ENCODE measurements around the gene ATP8B4. TPM values are rescaled to one million over a fixed set of nuclear protein-coding genes. Genes with fewer than 3 reads are reported as not detected.

ATP8B4 gene
- polyA plus RNA-seq, 1 experiment: 1.0 TPM

DNA sequence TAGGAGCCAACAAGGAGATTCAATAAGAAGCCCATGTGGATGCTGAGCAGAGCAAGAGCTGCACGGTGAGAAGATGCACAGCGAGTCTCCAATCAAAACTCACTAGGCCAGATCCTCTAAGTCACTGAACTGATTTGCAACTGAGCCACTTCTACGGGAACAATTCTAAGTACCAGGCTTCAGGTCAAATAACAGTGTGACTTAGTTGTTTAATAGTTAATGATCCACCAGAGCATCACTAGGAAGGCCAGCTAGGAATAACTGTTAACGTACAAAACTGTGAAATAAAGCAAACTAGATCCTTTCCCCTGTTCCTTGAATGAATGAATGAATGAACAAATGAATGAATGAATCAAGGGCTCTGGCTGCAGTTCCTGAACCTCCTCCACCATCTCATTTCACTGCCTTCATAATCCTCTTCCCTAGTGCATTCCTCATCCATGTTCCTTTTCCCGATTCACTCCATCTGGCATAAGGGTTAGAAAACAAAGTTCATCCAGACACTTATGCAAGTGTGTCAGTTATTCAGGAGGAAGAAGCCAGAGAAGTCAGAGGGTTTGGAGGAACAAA lies 59.7 kb downstream of the ATP8B4 start:
- DNase-seq (ENCODE audit: low read depth, low spot score): no peak
- H3K27ac ChIP-seq (ENCODE audit: low read depth, low read length): no peak overlapping the region
- H3K27me3 ChIP-seq (ENCODE audit: control insufficient read depth, insufficient read depth, low read length): no peaks in the 10 kb centered on the region
- H3K4me3 ChIP-seq (ENCODE audit: low read depth, low read length): no peak overlapping the region
- ChIA-PET CTCF (no interaction called here), POLR2A (no interaction called here)
- TF ChIP-seq, protein P1, sequence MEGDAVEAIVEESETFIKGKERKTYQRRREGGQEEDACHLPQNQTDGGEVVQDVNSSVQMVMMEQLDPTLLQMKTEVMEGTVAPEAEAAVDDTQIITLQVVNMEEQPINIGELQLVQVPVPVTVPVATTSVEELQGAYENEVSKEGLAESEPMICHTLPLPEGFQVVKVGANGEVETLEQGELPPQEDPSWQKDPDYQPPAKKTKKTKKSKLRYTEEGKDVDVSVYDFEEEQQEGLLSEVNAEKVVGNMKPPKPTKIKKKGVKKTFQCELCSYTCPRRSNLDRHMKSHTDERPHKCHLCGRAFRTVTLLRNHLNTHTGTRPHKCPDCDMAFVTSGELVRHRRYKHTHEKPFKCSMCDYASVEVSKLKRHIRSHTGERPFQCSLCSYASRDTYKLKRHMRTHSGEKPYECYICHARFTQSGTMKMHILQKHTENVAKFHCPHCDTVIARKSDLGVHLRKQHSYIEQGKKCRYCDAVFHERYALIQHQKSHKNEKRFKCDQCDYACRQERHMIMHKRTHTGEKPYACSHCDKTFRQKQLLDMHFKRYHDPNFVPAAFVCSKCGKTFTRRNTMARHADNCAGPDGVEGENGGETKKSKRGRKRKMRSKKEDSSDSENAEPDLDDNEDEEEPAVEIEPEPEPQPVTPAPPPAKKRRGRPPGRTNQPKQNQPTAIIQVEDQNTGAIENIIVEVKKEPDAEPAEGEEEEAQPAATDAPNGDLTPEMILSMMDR (IDR thresholded peaks at IDR 0.05; ENCODE audit: low read depth, low read length): no peak
- H3K9me3 ChIP-seq (ENCODE audit: control insufficient read depth, insufficient read depth, low read length): no peaks in the 10 kb centered on the region

DNA sequence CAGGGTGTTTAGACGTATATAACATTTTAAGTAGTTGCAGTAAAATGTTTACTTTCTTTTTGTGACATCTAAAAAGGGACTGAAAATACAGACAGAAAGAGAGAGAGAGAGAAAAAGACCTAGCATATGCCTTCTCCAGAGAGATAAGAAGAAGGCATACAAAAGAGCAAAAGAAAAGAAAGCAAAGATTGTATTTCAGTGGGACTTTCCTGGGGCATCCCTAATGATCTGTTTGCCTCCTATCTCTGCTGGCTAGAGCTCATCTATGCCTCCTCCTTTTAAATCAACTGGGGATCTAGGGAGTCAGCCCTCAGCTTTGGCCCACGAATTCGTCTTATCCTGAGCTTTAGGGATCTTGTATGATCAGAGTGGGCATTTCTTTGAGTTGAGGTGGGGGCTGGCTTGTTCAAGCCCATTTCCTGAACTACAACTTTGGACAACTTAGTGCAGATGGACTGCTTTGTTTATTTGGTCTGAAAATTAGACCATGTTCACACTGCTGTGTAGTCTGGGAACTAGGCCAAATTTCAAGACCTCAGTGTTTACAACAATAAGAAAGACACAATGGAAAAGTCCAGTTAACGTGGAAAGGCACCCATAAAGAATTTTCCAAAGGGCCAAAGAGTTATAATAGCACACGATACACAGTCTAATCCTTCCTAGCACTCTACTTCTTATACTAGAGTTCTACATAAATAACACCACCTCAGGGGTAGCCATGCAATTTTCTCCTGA lies 61.0 kb downstream of the ATP8B4 start:
- CTCF ChIA-PET: interaction anchor here (1.0 to 1.4 kb wide), 2 partner anchors 258 to 822 kb away, joined by 3 to 6 read pairs; no protein-coding TSS in a partner anchor
- TF ChIP-seq, protein P1 (IDR thresholded peaks at IDR 0.05; ENCODE audit: low read depth, low read length): no peak
- H3K9me3 ChIP-seq (ENCODE audit: control insufficient read depth, insufficient read depth, low read length): no peaks in the 10 kb centered on the region
- no peaks in the 10 kb centered on the region for H3K27me3 ChIP-seq (ENCODE audit: control insufficient read depth, insufficient read depth, low read length)
- H3K27ac ChIP-seq (ENCODE audit: low read depth, low read length): no peak overlapping the region
- no peak for DNase-seq (ENCODE audit: low read depth, low spot score)
- POLR2A ChIA-PET: no interaction called here
- no peak overlapping the region for H3K4me3 ChIP-seq (ENCODE audit: low read depth, low read length)

DNA sequence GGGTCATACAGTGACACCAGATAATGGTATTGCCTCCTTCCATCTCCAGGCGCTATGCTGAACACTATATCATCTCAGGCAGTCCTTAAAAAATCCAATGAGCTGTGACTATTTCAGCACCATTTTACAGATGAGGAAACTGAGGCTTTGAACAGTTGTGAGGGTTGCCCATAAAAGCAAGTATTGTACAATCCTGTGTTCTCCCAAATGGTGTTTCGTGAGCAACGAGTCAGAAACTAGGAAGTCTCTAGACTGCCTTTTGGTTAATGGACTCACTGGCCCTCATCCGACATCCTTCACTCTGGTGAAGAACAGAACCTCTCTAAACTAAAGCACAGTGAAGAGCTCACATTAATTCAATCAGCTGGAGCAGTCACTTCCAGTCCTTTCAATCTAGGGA lies 61.8 kb downstream of the ATP8B4 start:
- Histone ChIP-seq H3K27me3 (ENCODE audit: control insufficient read depth, insufficient read depth, low read length) (no peaks in the 10 kb centered on the region), H3K9me3 (ENCODE audit: control insufficient read depth, insufficient read depth, low read length) (no peaks in the 10 kb centered on the region), H3K4me3 (ENCODE audit: low read depth, low read length) (no peak overlapping the region), H3K27ac (ENCODE audit: low read depth, low read length) (no peak overlapping the region)
- POLR2A ChIA-PET: no interaction called here
- no peak for DNase-seq (ENCODE audit: low read depth, low spot score)
- TF ChIP-seq, protein P1 (IDR thresholded peaks at IDR 0.05; ENCODE audit: low read depth, low read length): no peak
- CTCF ChIA-PET: interaction anchor here (0.5 to 1.4 kb wide), 3 partner anchors 207 to 821 kb away, joined by 3 to 6 read pairs (median 3); no protein-coding TSS in a partner anchor

DNA sequence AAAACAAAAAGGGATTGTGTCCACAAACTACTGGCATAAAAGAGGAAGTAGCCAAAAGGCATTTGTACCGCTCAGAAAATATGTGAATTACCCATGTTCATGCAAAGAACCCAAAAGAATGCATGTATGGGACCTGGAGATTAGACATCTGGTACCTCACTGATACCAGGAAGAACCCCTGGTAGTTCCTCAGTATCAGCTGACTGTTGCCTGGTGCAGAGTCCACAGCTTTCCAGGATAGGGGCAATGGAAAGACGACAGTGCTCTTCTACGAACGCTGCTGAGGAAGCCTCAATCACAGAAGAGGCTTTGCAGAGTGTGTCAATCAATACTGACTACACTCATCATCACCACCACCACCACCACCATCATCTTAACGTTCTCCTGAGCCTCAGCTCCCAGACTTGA lies 63.3 kb downstream of the ATP8B4 start:
- no peaks in the 10 kb centered on the region for H3K27me3 ChIP-seq (ENCODE audit: control insufficient read depth, insufficient read depth, low read length)
- ChIA-PET POLR2A (no interaction called here), CTCF (interaction anchor here (0.6 to 1.6 kb wide), 2 partner anchors 79 to 90 kb away, joined by 3 to 6 read pairs; no protein-coding TSS in a partner anchor)
- peak overlapping the region; percentile 77 for H3K27ac ChIP-seq (ENCODE audit: low read depth, low read length)
- no peak overlapping the region for H3K4me3 ChIP-seq (ENCODE audit: low read depth, low read length)
- DNase-seq (ENCODE audit: low read depth, low spot score): no peak
- no peaks in the 10 kb centered on the region for H3K9me3 ChIP-seq (ENCODE audit: control insufficient read depth, insufficient read depth, low read length)
- TF ChIP-seq, protein P1 (IDR thresholded peaks at IDR 0.05; ENCODE audit: low read depth, low read length): no peak

DNA sequence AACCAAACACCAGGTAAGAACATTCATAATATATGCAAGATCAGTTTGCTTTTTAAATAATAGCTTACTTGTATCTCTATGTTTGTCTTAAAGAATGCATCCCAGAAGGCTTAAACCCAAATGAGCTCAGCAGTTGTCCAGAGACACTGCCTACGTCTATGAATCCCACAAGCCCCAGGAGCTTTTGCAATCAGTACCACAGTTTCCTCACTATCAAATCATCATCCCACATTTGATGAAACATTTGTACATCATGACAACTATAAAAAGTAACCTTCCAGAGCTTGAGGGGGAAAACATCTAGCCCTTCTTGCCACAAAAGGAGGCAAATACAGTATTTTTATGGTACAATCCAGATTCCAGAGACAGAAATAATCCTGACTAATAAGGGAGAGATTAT lies 63.7 kb downstream of the ATP8B4 start:
- ChIA-PET CTCF (interaction anchor here (0.6 to 1.6 kb wide), 4 partner anchors 79 to 822 kb away, joined by 3 to 6 read pairs (median 3); partner anchors contain the start of gene FGF7), POLR2A (no interaction called here)
- Histone ChIP-seq H3K27me3 (ENCODE audit: control insufficient read depth, insufficient read depth, low read length) (no peaks in the 10 kb centered on the region), H3K9me3 (ENCODE audit: control insufficient read depth, insufficient read depth, low read length) (no peaks in the 10 kb centered on the region), H3K27ac (ENCODE audit: low read depth, low read length) (peak overlapping the region; percentile 80), H3K4me3 (ENCODE audit: low read depth, low read length) (no peak overlapping the region)
- DNase-seq (ENCODE audit: low read depth, low spot score): peak; percentile 46
- TF ChIP-seq, protein P1 (IDR thresholded peaks at IDR 0.05; ENCODE audit: low read depth, low read length): no peak
